MCF 10A (cell line): ENCODE results near the gene G6PC1. TPM values are rescaled to one million over a fixed set of nuclear protein-coding genes. Genes with fewer than 3 reads are reported as not detected.
"Not testable (repeated sequence)": the region's sequence is repeated elsewhere in the genome, so short reads cannot be mapped to it uniquely, and the experiment has no call there.

ENCODE experiments used
- BruUV-seq: library from RNA; stranded (reverse); fragments of 400-500 nt; replicated peaks from 2 replicates; lab custom pipeline; 2021; lab: Mats Ljungman, UMichigan
- CTCF ChIA-PET: fragments of 300-600 bp; sonication (Branson Sonifier 250); formaldehyde crosslinking; extraction: SDS; loops from one replicate; lab custom pipeline; 2021; ENCODE audit warnings: antibody characterized with exemption, inconsistent platforms; lab: Yijun Ruan, JAX
- POLR2A ChIA-PET: fragments of 300-600, 350-650 bp; sonication (Branson Sonifier 250); formaldehyde crosslinking; extraction: SDS; loops from one replicate; lab custom pipeline; 2020; ENCODE audit warnings: antibody characterized with exemption, inconsistent platforms; lab: Yijun Ruan, JAX
- DNase-seq: peaks from one replicate; pipeline ENCODE4 v3.0.0-alpha.2; 2018; ENCODE audit not compliant: unreplicated experiment
- H3K27ac Mint-ChIP-seq: one replicate; pipeline ENCODE4 v1.8.0; 2022; ENCODE audit warnings: mild to moderate bottlenecking, low read depth, mixed read lengths; ENCODE audit not compliant: unreplicated experiment
- H3K27me3 Mint-ChIP-seq: one replicate; pipeline ENCODE4 v1.8.0; 2022; ENCODE audit warnings: mixed read lengths; ENCODE audit not compliant: insufficient read depth, unreplicated experiment
- H3K36me3 Mint-ChIP-seq: one replicate; pipeline ENCODE4 v1.8.0; 2022; ENCODE audit warnings: mild to moderate bottlenecking, moderate library complexity, mixed read lengths; ENCODE audit not compliant: insufficient read depth, unreplicated experiment
- H3K4me1 Mint-ChIP-seq: one replicate; pipeline ENCODE4 v1.8.0; 2022; ENCODE audit warnings: mixed read lengths; ENCODE audit not compliant: insufficient read depth, unreplicated experiment
- H3K4me3 Mint-ChIP-seq: one replicate; pipeline ENCODE4 v1.8.0; 2022; ENCODE audit warnings: mild to moderate bottlenecking, moderate library complexity, mixed read lengths; ENCODE audit not compliant: unreplicated experiment
- H3K9me3 Mint-ChIP-seq: one replicate; pipeline ENCODE4 v1.8.0; 2022; ENCODE audit warnings: mixed read lengths; ENCODE audit not compliant: unreplicated experiment
- intact Hi-C: fragments of 100-400 bp; cut with micrococcal nuclease; formaldehyde crosslinking; loops from 2 replicates; pipeline ENCODE4 v1.14.1; 2022
- total RNA-seq: library from RNA; stranded (reverse); gene quantifications from 2 replicates; pipeline ENCODE4 v1.2.3, GENCODE V29; 2022
- TF ChIP-seq, protein P1 (sequence below): fragments of 200-600 bp; IDR thresholded peaks from one replicate; pipeline ENCODE4 v1.8.0; 2022; ENCODE audit warnings: antibody characterized with exemption, mild to moderate bottlenecking; ENCODE audit not compliant: unreplicated experiment

Gene G6PC1
- total RNA-seq, 1 experiment from 2014 or later = not detected

DNA sequence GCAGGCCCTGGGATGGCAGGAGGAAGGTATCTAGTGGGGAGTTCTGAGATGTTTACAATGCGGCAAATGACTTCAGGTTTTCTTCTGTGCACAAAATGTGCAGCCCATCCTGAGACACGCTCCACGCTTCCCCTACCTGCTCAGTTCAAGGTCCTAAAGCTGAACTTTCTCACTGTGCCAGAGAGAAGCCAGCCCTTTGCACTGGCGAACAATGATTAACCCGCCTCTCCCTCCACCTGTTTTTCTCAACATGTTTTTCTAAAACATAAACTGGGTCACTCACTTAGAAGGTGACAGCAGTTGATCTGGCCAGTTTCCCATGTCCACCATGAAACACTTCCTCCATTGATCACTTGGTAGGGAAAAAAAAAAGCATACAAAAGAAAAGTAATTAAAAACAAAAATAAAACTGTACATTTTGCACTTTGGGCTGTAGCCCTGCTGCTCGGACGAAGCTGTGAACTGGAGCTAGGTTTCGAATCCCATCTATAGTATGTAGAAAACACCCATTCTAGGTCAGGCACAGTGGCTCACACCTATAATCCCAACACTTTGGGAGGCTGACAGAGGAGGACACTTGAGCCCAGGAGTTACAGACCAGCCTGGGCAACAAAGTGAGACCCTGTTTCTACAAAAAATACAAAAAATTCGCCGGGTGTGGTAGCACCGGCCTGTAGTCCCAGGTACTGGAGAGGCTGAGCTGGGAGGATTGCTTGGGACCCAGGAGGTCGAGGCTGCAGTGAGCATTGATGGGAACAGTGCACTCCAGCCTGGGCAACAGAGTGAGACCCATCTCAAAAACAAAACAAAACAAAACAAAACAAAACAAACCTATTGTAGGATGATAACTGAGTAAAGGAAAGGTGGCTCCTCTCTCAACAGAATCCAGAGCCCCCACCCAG lies 6.1 kb upstream of the G6PC1 start:
- TF ChIP-seq, protein P1, sequence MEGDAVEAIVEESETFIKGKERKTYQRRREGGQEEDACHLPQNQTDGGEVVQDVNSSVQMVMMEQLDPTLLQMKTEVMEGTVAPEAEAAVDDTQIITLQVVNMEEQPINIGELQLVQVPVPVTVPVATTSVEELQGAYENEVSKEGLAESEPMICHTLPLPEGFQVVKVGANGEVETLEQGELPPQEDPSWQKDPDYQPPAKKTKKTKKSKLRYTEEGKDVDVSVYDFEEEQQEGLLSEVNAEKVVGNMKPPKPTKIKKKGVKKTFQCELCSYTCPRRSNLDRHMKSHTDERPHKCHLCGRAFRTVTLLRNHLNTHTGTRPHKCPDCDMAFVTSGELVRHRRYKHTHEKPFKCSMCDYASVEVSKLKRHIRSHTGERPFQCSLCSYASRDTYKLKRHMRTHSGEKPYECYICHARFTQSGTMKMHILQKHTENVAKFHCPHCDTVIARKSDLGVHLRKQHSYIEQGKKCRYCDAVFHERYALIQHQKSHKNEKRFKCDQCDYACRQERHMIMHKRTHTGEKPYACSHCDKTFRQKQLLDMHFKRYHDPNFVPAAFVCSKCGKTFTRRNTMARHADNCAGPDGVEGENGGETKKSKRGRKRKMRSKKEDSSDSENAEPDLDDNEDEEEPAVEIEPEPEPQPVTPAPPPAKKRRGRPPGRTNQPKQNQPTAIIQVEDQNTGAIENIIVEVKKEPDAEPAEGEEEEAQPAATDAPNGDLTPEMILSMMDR = no peak
- H3K9me3 Mint-ChIP-seq = no peaks in the 10 kb centered on the region
- no peaks in the 10 kb centered on the region for H3K27me3 Mint-ChIP-seq
- POLR2A ChIA-PET = interaction anchor here (0.6 to 1.2 kb wide), 6 partner anchors 11 to 307 kb away, joined by 3 read pairs; partner anchors contain the start of gene PSME3
- peaks cover 12% of the 10 kb centered on the region for H3K4me1 Mint-ChIP-seq
- H3K4me3 Mint-ChIP-seq = no peak overlapping the region
- CTCF ChIA-PET = interaction anchor here (1.6 kb wide), 1 partner anchor 35 kb away, joined by 5 read pairs; no protein-coding TSS in a partner anchor
- no peak overlapping the region for H3K27ac Mint-ChIP-seq
- H3K36me3 Mint-ChIP-seq = no peaks in the 10 kb centered on the region
- DNase-seq = no peak
- BruUV-seq = no TSS peak
- intact Hi-C loops = no loop called here

DNA sequence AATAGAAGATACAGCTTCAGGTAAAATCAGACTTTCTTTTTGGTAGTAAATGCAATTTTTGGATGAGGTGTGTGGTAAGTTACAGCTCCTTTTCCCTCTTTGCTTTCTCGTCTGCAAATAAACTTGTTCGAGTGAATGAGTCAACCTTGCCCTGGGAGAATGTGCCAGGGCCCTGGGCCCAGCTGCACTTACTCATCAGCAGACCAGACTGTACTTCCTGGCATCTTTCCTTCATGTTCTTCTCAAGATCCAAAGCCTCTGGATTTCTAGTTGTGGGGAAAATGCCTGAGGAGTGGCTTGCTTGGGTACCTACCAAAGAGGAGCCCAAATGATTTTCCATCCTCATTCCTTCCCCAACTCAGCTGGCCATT lies 5.4 kb upstream of the G6PC1 start:
- H3K4me3 Mint-ChIP-seq = no peak overlapping the region
- no peaks in the 10 kb centered on the region for H3K27me3 Mint-ChIP-seq
- peaks cover 12% of the 10 kb centered on the region for H3K4me1 Mint-ChIP-seq
- peak; percentile 84 for DNase-seq
- no peaks in the 10 kb centered on the region for H3K9me3 Mint-ChIP-seq
- no TSS peak for BruUV-seq
- intact Hi-C loops = no loop called here
- ChIA-PET CTCF (interaction anchor here (0.6 to 1.6 kb wide), 2 partner anchors 34 to 117 kb away, joined by 3 to 5 read pairs; no protein-coding TSS in a partner anchor), POLR2A (interaction anchor here (0.7 to 1.2 kb wide), 4 partner anchors 11 to 308 kb away, joined by 3 read pairs; no protein-coding TSS in a partner anchor)
- no peaks in the 10 kb centered on the region for H3K36me3 Mint-ChIP-seq
- TF ChIP-seq, protein P1 = no peak
- no peak overlapping the region for H3K27ac Mint-ChIP-seq

DNA sequence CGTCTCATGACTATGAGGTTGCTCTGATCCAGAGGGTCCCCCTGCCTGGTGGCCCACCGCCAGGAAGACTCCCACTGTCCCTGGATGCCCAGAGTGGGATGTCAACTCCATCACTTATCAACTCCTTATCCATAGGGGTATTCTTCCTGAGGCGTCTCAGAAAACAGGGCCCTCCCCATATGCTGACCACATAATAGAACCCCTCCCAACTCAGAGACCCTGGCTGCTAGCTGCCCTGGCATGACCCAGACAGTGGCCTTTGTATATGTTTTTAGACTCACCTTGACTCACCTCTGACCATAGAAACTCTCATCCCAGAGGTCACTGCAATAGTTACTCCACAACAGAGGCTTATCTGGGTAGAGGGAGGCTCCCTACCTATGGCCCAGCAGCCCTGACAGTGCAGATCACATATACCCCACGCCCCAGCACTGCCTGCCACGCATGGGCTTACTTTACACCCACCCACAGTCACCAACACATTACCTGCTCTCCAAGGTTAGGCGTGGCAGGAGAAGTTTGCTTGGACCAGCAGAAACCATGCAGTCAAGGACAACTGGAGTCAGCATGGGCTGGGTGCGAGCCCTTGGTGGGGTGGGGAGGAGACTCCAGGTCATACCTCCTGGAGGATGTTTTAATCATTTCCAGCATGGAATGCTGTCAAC lies 2.3 kb upstream of the G6PC1 start:
- DNase-seq = no peak
- Mint-ChIP-seq H3K4me1 (peaks cover 12% of the 10 kb centered on the region), H3K27me3 (no peaks in the 10 kb centered on the region), H3K27ac (no peak overlapping the region), H3K36me3 (no peaks in the 10 kb centered on the region), H3K4me3 (no peak overlapping the region), H3K9me3 (no peaks in the 10 kb centered on the region)
- ChIA-PET CTCF (interaction anchor here (0.6 to 1.0 kb wide), 3 partner anchors 18 to 173 kb away, joined by 3 to 5 read pairs (median 4); no protein-coding TSS in a partner anchor), POLR2A (interaction anchor here (0.7 kb wide), 1 partner anchor 36 kb away, joined by 3 read pairs; no protein-coding TSS in a partner anchor)
- TF ChIP-seq, protein P1 = no peak
- intact Hi-C loops = no loop called here
- no TSS peak for BruUV-seq

DNA sequence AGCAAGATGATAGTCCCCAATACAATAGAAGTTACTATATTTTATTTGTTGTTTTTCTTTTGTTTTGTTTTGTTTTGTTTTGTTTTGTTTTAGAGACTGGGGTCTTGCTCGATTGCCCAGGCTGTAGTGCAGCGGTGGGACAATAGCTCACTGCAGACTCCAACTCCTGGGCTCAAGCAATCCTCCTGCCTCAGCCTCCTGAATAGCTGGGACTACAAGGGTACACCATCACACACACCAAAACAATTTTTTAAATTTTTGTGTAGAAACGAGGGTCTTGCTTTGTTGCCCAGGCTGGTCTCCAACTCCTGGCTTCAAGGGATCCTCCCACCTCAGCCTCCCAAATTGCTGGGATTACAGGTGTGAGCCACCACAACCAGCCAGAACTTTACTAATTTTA lies 618 bp upstream of the G6PC1 start:
- H3K36me3 Mint-ChIP-seq, H3K4me1 Mint-ChIP-seq, H3K27ac Mint-ChIP-seq, H3K9me3 Mint-ChIP-seq, POLR2A ChIA-PET, DNase-seq, BruUV-seq, intact Hi-C loops, H3K27me3 Mint-ChIP-seq, CTCF ChIA-PET, H3K4me3 Mint-ChIP-seq: not testable (repeated sequence)
